AG09309 (cell line): ENCODE measurements around the gene CYBRD1.
"Not testable (repeated sequence)": the region's sequence is repeated elsewhere in the genome, so short reads cannot be mapped to it uniquely, and the experiment has no call there.

Source experiments
- DNase-seq: peaks from one replicate; pipeline ENCODE4 v3.0.0-alpha.2; 2010; ENCODE audit warnings: low read depth
- H3K4me3 ChIP-seq: 2 replicates; pipeline ENCODE4 v1.5.1; 2011; ENCODE audit warnings: mild to moderate bottlenecking, low read depth, low read length, moderate library complexity; ENCODE audit not compliant: control insufficient read depth
- CTCF ChIP-seq: IDR thresholded peaks from 2 replicates; pipeline ENCODE4 v1.5.1; 2011; ENCODE audit warnings: mild to moderate bottlenecking, low read depth, low read length, inconsistent platforms; ENCODE audit not compliant: insufficient read depth, control insufficient read depth; ENCODE audit errors: missing control alignments

CYBRD1 gene

GRCh38 chr2:171533331-171533730 is 11.1 kb downstream of the CYBRD1 start:
- no peak for DNase-seq
- no peak overlapping the region for H3K4me3 ChIP-seq
- no peak for TF ChIP-seq CTCF

- not testable (repeated sequence) for DNase-seq, H3K4me3 ChIP-seq
These were observed 13.3 kb downstream of the CYBRD1 start for GRCh38 chr2:171535528-171535927.

GRCh38 chr2:171540437-171540836 is 18.2 kb downstream of the CYBRD1 start:
- no peak for DNase-seq
- no peak overlapping the region for H3K4me3 ChIP-seq
- no peak for TF ChIP-seq CTCF

GRCh38 chr2:171541202-171541887 is 19.1 kb downstream of the CYBRD1 start:
- TF ChIP-seq CTCF, result peak; percentile 52
- no peak for DNase-seq
- H3K4me3 ChIP-seq, result no peak overlapping the region

GRCh38 chr2:171545086-171545485 is 22.8 kb downstream of the CYBRD1 start:
- TF ChIP-seq CTCF, result no peak
- DNase-seq, result no peak
- H3K4me3 ChIP-seq, result no peak overlapping the region

- H3K4me3 ChIP-seq, result no peak overlapping the region
- no peak for TF ChIP-seq CTCF
- DNase-seq, result no peak
These were observed 25.0 kb downstream of the CYBRD1 start for GRCh38 chr2:171547256-171547655.

GRCh38 chr2:171547720-171548119 is 25.4 kb downstream of the CYBRD1 start:
- no peak for TF ChIP-seq CTCF
- H3K4me3 ChIP-seq, result no peak overlapping the region
- no peak for DNase-seq
